Muscle layer of duodenum (tissue), 2 donors: ENCODE results near the gene OR4D2.

Experiments used
- H3K27ac ChIP-seq: one replicate; pipeline ENCODE4 v1.7.0; 2013; ENCODE audit warnings: mild to moderate bottlenecking, low read length
- H3K27me3 ChIP-seq: one replicate; pipeline ENCODE4 v1.7.0; 2013; ENCODE audit warnings: low read depth, mild to moderate bottlenecking, control low read depth, low read length
- H3K36me3 ChIP-seq, 2 donors: one replicate each; pipeline ENCODE4 v1.7.0; 2013; ENCODE audit warnings: low read length in 2 of 2, control low read depth in 1 of 2, mild to moderate bottlenecking in 1 of 2; ENCODE audit not compliant: insufficient read depth in 2 of 2, control insufficient read depth in 1 of 2
- H3K4me1 ChIP-seq, 2 donors: one replicate each; pipeline ENCODE4 v1.7.0; 2013; ENCODE audit warnings: low read length in 2 of 2, mild to moderate bottlenecking in 2 of 2, control low read depth in 1 of 2, moderate library complexity in 1 of 2; ENCODE audit not compliant: insufficient read depth in 2 of 2, control insufficient read depth in 1 of 2
- H3K4me3 ChIP-seq, 2 donors: one replicate each; pipeline ENCODE4 v1.7.0; 2013; ENCODE audit warnings: low read length in 2 of 2, low read depth in 1 of 2, mild to moderate bottlenecking in 1 of 2
- H3K9me3 ChIP-seq, 2 donors: one replicate each; pipeline ENCODE4 v1.7.0; 2013; ENCODE audit warnings: low read length in 2 of 2, control low read depth in 1 of 2, mild to moderate bottlenecking in 1 of 2; ENCODE audit not compliant: control insufficient read depth in 1 of 2
- donor health status: healthy.

Gene OR4D2

GRCh38 chr17:58217766-58218165 is 51.0 kb downstream of the OR4D2 start:
- H3K36me3 ChIP-seq: peaks cover 15 to 32% of the 10 kb centered on the region in 2 donors
- no peaks in the 10 kb centered on the region for H3K9me3 ChIP-seq
- H3K4me1 ChIP-seq: peaks cover 0 to 11% of the 10 kb centered on the region in 2 donors
- H3K27me3 ChIP-seq: no peaks in the 10 kb centered on the region
- H3K4me3 ChIP-seq: no peak overlapping the region
- H3K27ac ChIP-seq: no peak overlapping the region

DNA sequence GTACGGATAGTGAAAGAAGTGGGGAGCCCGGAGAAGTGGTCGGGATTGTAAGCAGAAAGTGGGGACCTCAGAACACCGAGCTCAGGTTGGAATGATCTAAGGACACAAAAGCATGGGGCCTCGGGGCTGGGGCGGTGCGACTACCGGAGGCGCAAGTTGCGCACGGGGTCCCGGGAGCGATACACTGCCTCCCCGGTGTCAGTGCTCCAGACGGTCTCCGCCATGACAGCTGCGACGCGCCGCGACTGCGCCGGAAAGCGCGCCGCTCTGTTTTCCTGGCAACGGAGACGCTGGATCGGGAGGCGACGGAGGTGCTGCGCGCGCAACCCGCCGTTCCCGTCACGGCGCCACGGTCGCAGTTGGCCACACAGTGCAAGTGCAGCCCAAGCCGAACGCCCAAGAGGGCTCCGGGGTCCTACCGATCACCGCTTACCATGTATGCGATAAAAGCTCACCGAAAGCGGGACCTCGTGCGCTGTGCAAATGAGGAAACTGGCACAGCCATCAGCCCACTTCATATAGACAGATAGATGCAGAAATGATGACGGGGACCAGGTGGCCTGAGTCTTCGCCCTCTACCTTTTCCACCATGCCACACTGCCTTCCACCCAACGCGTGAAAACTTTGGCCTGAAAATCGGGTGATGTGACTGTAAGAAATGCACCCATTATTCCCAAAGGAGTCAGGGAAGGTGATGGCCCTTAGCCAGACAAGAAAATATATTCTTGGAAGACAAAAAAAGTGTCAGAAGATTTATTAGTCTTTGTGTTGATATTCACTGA is 52.4 kb downstream of the OR4D2 start, which contains the start of gene MKS1:
Gene MKS1, minus strand, starts transcription at position 249 of the 782 bp plus-strand sequence. Its CDS starts 25 bp downstream, at position 224.
- H3K27ac ChIP-seq: peak within 1 kb of the TSS; percentile 80
- H3K9me3 ChIP-seq: no peaks in the 10 kb centered on the region
- H3K36me3 ChIP-seq: peaks cover 6 to 18% of the 10 kb centered on the region in 2 donors
- H3K27me3 ChIP-seq: no peaks in the 10 kb centered on the region
- peaks cover 0 to 11% of the 10 kb centered on the region in 2 donors for H3K4me1 ChIP-seq
- H3K4me3 ChIP-seq: peak within 1 kb of the TSS; percentile 94

- peak overlapping the region; percentile 72 for H3K27ac ChIP-seq
Measured at GRCh38 chr17:58219789-58220183, 53.0 kb downstream of the OR4D2 start.

More at GRCh38 chr17:58219789-58220183, 53.0 kb downstream of the OR4D2 start:
- Histone ChIP-seq H3K9me3 (no peaks in the 10 kb centered on the region), H3K36me3 (peaks cover 6 to 14% of the 10 kb centered on the region in 2 donors), H3K4me1 (peaks cover 0 to 11% of the 10 kb centered on the region in 2 donors), H3K4me3 (peak overlapping the region; percentile 94), H3K27me3 (no peaks in the 10 kb centered on the region)
